ENCODE measurements around the gene APOM.
A peak's percentile ranks its signal among the peaks of the same experiment; 100 is the strongest.

Gene APOM

DNA sequence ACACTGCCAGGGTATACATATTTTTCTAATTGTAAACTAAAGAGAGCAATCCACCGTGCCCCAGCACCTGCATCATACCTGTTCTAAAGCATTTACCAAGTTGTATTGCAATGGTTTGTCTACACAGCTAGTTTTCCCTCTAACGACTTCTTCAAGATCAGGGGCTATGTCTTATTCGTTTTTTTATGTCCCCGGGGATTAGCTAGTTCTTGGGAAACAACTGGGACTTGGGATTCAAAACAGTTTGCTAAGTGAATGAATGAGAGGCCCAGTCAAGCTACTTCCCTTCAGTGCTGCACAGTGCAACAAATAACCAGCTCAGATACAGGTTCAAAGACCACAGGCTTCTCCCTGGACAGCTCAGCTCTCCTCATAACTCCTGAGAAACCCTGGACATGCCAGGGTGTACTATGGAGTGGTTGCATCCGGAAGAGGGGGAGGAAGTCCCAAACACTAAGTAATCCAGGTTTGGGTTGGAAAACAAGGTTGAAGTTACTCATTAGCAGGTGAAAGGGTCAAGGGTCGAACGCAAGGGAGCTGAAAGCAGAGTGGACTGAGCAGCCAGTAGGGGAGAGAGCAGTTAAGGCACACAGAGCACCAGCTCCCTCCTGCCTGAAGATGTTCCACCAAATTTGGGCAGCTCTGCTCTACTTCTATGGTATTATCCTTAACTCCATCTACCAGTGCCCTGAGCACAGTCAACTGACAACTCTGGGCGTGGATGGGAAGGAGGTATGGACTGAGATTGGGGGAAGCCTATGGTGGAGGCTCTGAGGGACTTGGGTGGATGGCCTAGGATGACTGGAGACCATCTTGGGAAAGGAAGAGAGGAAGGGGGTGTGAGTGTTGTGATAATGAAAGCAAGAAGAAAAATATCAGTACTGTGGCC, at the start of gene APOM:
Gene APOM (plus strand): TSS at position 546 of the 889 bp plus-strand sequence. CDS start 73 bp downstream, at position 619.
- no peak for DNase-seq

DNA sequence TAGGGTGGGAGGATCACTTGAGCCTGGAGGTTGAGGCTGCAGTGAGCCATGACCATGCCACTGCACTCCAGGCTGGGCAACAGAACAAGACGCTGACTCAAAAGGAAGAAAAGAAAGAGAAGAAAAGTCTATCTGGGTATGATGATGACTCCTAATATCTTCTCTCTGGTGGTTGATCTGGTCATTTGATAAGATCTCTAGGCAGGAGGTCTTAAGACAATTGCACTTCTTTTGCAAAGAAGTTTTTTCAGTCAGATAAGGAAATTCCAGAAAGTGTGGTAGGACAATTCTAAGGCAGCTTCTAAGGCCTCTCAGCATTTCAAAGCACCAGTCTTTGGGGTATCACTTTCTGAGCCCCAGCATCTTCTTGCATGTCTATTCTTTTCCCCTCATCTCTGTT, 48.4 kb upstream of the APOM start:
- DNase-seq: no peak

- DNase-seq: no peak
These were observed 45.9 kb upstream of the APOM start for GRCh38 chr6:31609519-31610406.

- DNase-seq: no peak
These were observed 44.7 kb upstream of the APOM start for GRCh38 chr6:31610968-31611367.

- DNase-seq: no peak
These were observed 41.5 kb upstream of the APOM start for GRCh38 chr6:31614075-31614619.

- no peak for DNase-seq
These were observed 40.8 kb upstream of the APOM start, which contains the start of gene AIF1 for GRCh38 chr6:31614684-31615578. Gene AIF1 (plus strand): TSS chr6:31615234. CDS start chr6:31615330, 96 bp downstream.

DNA sequence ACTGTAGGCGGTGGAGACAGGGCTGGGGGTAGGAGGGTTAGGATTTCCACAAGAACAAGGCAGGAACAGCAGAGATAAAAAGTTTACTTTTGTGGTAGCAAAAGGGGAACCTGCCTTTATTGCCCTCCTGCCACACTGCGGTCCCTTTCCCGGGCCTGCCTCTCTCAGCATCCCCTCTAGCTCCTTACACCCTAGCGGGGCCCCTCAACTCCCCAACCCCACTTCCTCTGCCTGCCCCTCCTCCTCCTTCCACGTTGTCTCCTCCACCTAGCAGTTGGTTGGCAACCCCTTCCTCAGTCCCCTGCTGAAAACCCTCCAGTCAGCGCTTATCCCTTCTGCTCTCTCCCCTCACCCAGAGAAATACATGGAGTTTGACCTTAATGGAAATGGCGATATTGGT, 39.9 kb upstream of the APOM start:
- no peak for DNase-seq

DNA sequence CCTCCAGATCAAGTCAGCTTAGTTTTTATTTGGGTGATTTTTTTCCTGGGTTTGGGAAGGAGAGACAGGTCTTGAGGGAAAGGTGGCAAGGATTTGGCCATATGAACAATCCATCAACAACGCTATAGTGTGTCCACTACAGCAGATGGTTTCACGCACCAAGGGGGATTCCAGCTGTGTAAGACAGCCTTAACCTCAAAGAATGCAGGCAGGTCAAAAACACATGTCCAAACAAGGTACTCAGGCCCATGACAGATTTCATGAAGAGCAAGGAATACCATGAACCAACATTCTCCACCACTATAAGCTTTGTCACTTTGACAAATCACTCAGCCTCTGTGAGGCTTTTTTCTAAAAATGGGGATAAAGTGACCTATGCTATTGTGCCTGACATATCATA, 38.7 kb upstream of the APOM start:
- DNase-seq: no peak

- peak; percentile 99 for DNase-seq
These were observed 35.7 kb upstream of the APOM start for GRCh38 chr6:31619805-31620585.

- DNase-seq: peak; percentile 84
These were observed 34.9 kb upstream of the APOM start, which contains the start of gene PRRC2A for GRCh38 chr6:31620586-31621319. Gene PRRC2A (plus strand): TSS chr6:31620715. CDS start chr6:31622790, 2,075 bp downstream.

GRCh38 chr6:31621320-31621939, 34.3 kb upstream of the APOM start:
- DNase-seq: no peak

DNA sequence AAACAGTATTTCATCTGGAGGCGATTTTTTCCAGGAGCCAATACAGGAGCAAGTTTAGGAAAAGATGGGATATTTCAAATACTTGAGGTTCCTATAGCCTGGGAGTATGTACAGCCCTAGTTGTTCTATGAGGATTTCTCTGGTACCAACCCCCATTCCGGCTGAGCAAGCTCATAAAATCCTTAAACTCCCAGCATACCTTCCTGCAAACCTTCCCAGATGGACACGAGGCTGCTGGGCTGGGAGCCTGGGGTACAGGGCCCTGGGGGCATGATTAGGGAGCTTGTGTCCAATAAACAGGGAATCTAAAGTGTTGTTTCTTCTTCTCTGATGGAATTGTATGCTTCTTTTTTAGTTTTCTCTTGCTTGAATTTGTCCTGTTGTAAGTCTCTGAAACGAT, 33.7 kb upstream of the APOM start:
- DNase-seq: no peak

GRCh38 chr6:31622684-31623091, 33.0 kb upstream of the APOM start:
- no peak for DNase-seq

- no peak for DNase-seq
These were observed 31.6 kb upstream of the APOM start for GRCh38 chr6:31624070-31624469.

GRCh38 chr6:31626952-31627351, 28.7 kb upstream of the APOM start:
- DNase-seq: no peak

GRCh38 chr6:31627690-31628287, 27.9 kb upstream of the APOM start:
- DNase-seq: no peak

DNA sequence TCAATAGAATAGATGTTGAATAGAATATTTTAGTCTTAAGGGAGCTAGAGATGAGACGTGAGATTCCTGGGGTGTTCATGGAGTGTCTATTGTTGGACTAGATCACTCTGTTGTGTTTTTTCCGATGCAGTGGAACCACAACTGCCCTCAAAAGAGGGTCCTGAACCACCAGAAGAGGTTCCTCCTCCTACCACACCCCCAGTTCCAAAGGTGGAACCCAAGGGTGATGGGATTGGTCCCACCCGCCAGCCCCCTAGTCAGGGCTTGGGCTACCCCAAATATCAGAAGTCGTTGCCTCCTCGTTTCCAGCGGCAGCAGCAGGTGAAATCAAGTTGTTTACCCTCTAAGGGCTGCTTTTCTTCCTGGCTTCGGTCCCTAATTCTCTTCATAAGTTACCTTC, 26.7 kb upstream of the APOM start:
- no peak for DNase-seq

DNA sequence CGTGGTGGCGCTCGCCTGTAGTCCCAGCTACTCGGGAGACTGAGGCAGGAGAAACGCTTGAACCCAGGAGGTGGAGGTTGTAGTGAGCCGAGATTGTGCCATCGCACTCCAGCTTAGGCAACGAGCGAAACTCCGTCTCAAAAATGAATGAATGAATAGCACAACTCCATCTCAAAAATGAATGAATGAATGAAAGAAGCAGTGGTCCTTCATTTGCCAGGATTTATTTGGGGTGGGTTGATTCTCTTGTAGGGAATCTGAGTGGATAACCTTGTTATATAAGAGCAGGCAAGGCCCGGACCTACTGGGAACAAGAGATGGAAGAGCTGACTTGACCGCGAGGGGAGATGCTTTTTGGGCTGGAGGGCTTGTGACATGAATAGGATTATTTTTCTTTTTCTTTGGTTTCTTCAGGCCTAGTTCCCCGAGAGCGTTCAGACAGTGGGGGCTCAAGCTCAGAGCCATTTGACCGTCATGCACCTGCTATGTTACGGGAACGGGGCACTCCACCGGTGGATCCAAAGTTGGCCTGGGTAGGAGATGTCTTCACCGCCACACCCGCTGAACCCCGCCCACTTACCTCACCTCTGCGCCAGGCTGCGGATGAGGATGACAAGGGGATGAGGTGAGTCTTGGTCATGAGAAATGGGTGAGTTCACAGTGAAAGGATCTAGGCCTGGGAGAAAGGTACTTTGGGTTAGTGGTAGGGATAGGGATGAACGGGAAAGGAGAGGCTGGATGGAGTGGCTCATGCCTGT, 25.3 kb upstream of the APOM start:
- no peak for DNase-seq

DNA sequence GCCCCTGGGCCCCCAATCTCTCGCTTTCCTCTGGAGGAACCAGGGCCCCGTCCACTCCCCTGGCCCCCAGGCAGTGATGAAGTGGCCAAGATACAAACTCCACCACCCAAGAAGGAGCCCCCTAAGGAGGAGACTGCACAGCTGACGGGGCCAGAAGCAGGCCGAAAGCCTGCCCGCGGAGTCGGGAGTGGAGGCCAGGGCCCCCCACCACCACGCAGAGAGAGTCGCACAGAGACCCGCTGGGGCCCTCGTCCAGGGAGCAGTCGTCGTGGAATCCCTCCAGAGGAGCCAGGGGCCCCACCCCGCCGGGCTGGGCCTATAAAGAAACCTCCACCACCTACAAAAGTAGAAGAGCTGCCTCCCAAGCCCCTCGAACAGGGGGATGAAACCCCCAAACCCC, 24.5 kb upstream of the APOM start:
- no peak for DNase-seq
